ENCODE results near the gene TIAM1. TPM values are rescaled to one million over a fixed set of nuclear protein-coding genes. Genes with fewer than 3 reads are reported as not detected.

Gene TIAM1
- total and polyA plus RNA-seq, 11 donors = 0.31 to 9.4 (median 1.1) TPM

GRCh38 chr21:31293986-31294385 lies 50.1 kb downstream of the TIAM1 start:
- TF ChIP-seq POLR2A (IDR thresholded peaks at IDR 0.05) (no peak), CTCF (IDR thresholded peaks at IDR 0.05) (no peak)
- H3K27ac ChIP-seq = no peak overlapping the region
- no peaks in the 10 kb centered on the region for H3K36me3 ChIP-seq
- H3K9me3 ChIP-seq = no peaks in the 10 kb centered on the region
- DNase-seq (peak in 1 of 5 donors; percentile 39), ATAC-seq (peak in 2 of 4 donors; percentile 42 to 88)
- no peaks in the 10 kb centered on the region for H3K4me1 ChIP-seq
- intact Hi-C loops (cut with DNase I) = no loop called here
- H3K27me3 ChIP-seq = no peaks in the 10 kb centered on the region
- no peak overlapping the region for H3K4me3 ChIP-seq

GRCh38 chr21:31290765-31291164 lies 53.3 kb downstream of the TIAM1 start:
- Histone ChIP-seq H3K36me3 (no peaks in the 10 kb centered on the region), H3K27ac (no peak overlapping the region), H3K27me3 (no peaks in the 10 kb centered on the region), H3K4me3 (no peak overlapping the region), H3K9me3 (peaks cover 0 to 8% (median 0%) of the 10 kb centered on the region in 12 donors), H3K4me1 (no peaks in the 10 kb centered on the region)
- DNase-seq = no peak
- ATAC-seq = no peak
- 75 to 85% (median 84%) methylated on average over 5 of the region's 5 CpGs for WGBS, 4 donors
- TF ChIP-seq CTCF (IDR thresholded peaks at IDR 0.05) (no peak), POLR2A (IDR thresholded peaks at IDR 0.05) (no peak)
- intact Hi-C loops (cut with DNase I) = no loop called here

GRCh38 chr21:31289702-31290101 lies 54.4 kb downstream of the TIAM1 start:
- H3K4me3 ChIP-seq = no peak overlapping the region
- H3K27me3 ChIP-seq = no peaks in the 10 kb centered on the region
- peaks cover 0 to 4% (median 0%) of the 10 kb centered on the region in 12 donors for H3K4me1 ChIP-seq
- WGBS, 4 donors = 78 to 82% (median 78%) methylated on average over 4 of the region's 4 CpGs
- H3K9me3 ChIP-seq = peaks cover 0 to 8% (median 0%) of the 10 kb centered on the region in 12 donors
- ATAC-seq = no peak
- intact Hi-C loops (cut with DNase I) = no loop called here
- H3K36me3 ChIP-seq = no peaks in the 10 kb centered on the region
- TF ChIP-seq CTCF (IDR thresholded peaks at IDR 0.05) = no peak
- TF ChIP-seq POLR2A (IDR thresholded peaks at IDR 0.05) = no peak
- H3K27ac ChIP-seq = no peak overlapping the region
- DNase-seq = no peak

GRCh38 chr21:31288191-31288590 lies 55.9 kb downstream of the TIAM1 start:
- intact Hi-C loops (cut with DNase I) = no loop called here
- peaks cover 0 to 8% (median 0%) of the 10 kb centered on the region in 12 donors for H3K9me3 ChIP-seq
- ATAC-seq (no peak), DNase-seq (no peak)
- no peak overlapping the region for H3K27ac ChIP-seq
- TF ChIP-seq CTCF (IDR thresholded peaks at IDR 0.05) = no peak
- no peaks in the 10 kb centered on the region for H3K27me3 ChIP-seq
- H3K4me1 ChIP-seq = peaks cover 0 to 6% (median 0%) of the 10 kb centered on the region in 12 donors
- H3K36me3 ChIP-seq = no peaks in the 10 kb centered on the region
- H3K4me3 ChIP-seq = no peak overlapping the region
- WGBS, 4 donors = 87 to 95% (median 90%) methylated on average over 3 of the region's 3 CpGs

All from heart left ventricle (tissue), 16 donors.